Measurements from ENCODE around the gene SLC29A2.

SLC29A2 gene

GRCh38 chr11:66317322-66317722 is 54.2 kb downstream of the SLC29A2 start:
- no peaks in the 10 kb centered on the region for H4K20me1 ChIP-seq (ENCODE audit: insufficient read depth)
- H3K9ac ChIP-seq, result no peak overlapping the region
- peaks cover 4% of the 10 kb centered on the region for H3K4me1 ChIP-seq (ENCODE audit: low read depth, poor library complexity, severe bottlenecking)
- H3K4me3 ChIP-seq (IDR thresholded peaks at IDR 0.05; ENCODE audit: insufficient read depth, low read depth, low read length), result no peak overlapping the region
- no peak overlapping the region for H3K27ac ChIP-seq
- peaks cover 2% of the 10 kb centered on the region; the same call in 1 of the 2 replicates for H3K27me3 ChIP-seq (ENCODE audit: insufficient read depth, low read depth)
- no peak overlapping the region for H3K4me2 ChIP-seq
- H3K79me2 ChIP-seq (ENCODE audit: insufficient read depth, low read depth), result no peaks in the 10 kb centered on the region
- no peak for TF ChIP-seq CTCF (conservative IDR thresholded peaks at IDR 0.05; ENCODE audit: low read depth, low read length)
- H3K36me3 ChIP-seq (ENCODE audit: insufficient read depth), result no peaks in the 10 kb centered on the region
- no peak overlapping the region for H2AFZ ChIP-seq (ENCODE audit: low read depth)

- Histone ChIP-seq H3K27ac (no peak within 1 kb of the TSS), H3K4me2 (no peak within 1 kb of the TSS), H3K27me3 (ENCODE audit: insufficient read depth, low read depth) (peaks cover 2% of the 10 kb centered on the region; the same call in 1 of the 2 replicates), H3K36me3 (ENCODE audit: insufficient read depth) (no peaks in the 10 kb centered on the region), H3K4me3 (IDR thresholded peaks at IDR 0.05; ENCODE audit: insufficient read depth, low read depth, low read length) (no peak within 1 kb of the TSS), H3K79me2 (ENCODE audit: insufficient read depth, low read depth) (no peaks in the 10 kb centered on the region), H3K4me1 (ENCODE audit: low read depth, poor library complexity, severe bottlenecking) (peaks cover 4% of the 10 kb centered on the region), H2AFZ (ENCODE audit: low read depth) (no peak within 1 kb of the TSS), H4K20me1 (ENCODE audit: insufficient read depth) (no peaks in the 10 kb centered on the region), H3K9ac (no peak within 1 kb of the TSS)
- TF ChIP-seq CTCF (conservative IDR thresholded peaks at IDR 0.05; ENCODE audit: low read depth, low read length), result no peak
These were observed 54.7 kb downstream of the SLC29A2 start, which contains the start of gene CD248 for GRCh38 chr11:66316849-66317251. CD248 (minus strand) TSS chr11:66317044; CDS start chr11:66317027, 17 bp downstream.

GRCh38 chr11:66315921-66316811 is 55.4 kb downstream of the SLC29A2 start:
- no peak overlapping the region for H3K4me3 ChIP-seq (IDR thresholded peaks at IDR 0.05; ENCODE audit: insufficient read depth, low read depth, low read length)
- no peak overlapping the region for H3K9ac ChIP-seq
- no peak overlapping the region for H3K27ac ChIP-seq
- H3K4me1 ChIP-seq (ENCODE audit: low read depth, poor library complexity, severe bottlenecking), result peaks cover 4% of the 10 kb centered on the region
- H3K79me2 ChIP-seq (ENCODE audit: insufficient read depth, low read depth), result no peaks in the 10 kb centered on the region
- no peak for TF ChIP-seq CTCF (conservative IDR thresholded peaks at IDR 0.05; ENCODE audit: low read depth, low read length)
- H2AFZ ChIP-seq (ENCODE audit: low read depth), result no peak overlapping the region
- H3K4me2 ChIP-seq, result no peak overlapping the region
- H3K27me3 ChIP-seq (ENCODE audit: insufficient read depth, low read depth), result peaks cover 2% of the 10 kb centered on the region; the same call in 1 of the 2 replicates
- H4K20me1 ChIP-seq (ENCODE audit: insufficient read depth), result no peaks in the 10 kb centered on the region
- H3K36me3 ChIP-seq (ENCODE audit: insufficient read depth), result no peaks in the 10 kb centered on the region

GRCh38 chr11:66315498-66315885 is 56.1 kb downstream of the SLC29A2 start:
- H3K9ac ChIP-seq, result no peak overlapping the region
- no peak overlapping the region for H3K4me2 ChIP-seq
- no peaks in the 10 kb centered on the region for H3K79me2 ChIP-seq (ENCODE audit: insufficient read depth, low read depth)
- H3K4me3 ChIP-seq (IDR thresholded peaks at IDR 0.05; ENCODE audit: insufficient read depth, low read depth, low read length), result no peak overlapping the region
- no peaks in the 10 kb centered on the region for H3K36me3 ChIP-seq (ENCODE audit: insufficient read depth)
- H2AFZ ChIP-seq (ENCODE audit: low read depth), result no peak overlapping the region
- H3K4me1 ChIP-seq (ENCODE audit: low read depth, poor library complexity, severe bottlenecking), result peaks cover 7% of the 10 kb centered on the region
- no peak for TF ChIP-seq CTCF (conservative IDR thresholded peaks at IDR 0.05; ENCODE audit: low read depth, low read length)
- no peak overlapping the region for H3K27ac ChIP-seq
- H4K20me1 ChIP-seq (ENCODE audit: insufficient read depth), result no peaks in the 10 kb centered on the region
- H3K27me3 ChIP-seq (ENCODE audit: insufficient read depth, low read depth), result peaks cover 2% of the 10 kb centered on the region; the same call in 1 of the 2 replicates
